Activated CD4-positive, CD25-positive, alpha-beta regulatory T cell treated with anti-CD3 and anti-CD28 coated beads, Interleukin-2, amount 50 U/mL, for 16 hours (primary cell): ENCODE measurements around the gene ITM2B.
"Not testable (repeated sequence)": the region's sequence is repeated elsewhere in the genome, so short reads cannot be mapped to it uniquely, and the experiment has no call there.

Source experiments
- DNase-seq: peaks from one replicate; pipeline ENCODE4 v3.0.0-alpha.2; 2020; ENCODE audit warnings: low read depth, low spot score

Gene ITM2B

GRCh38 chr13:48233046-48233888 lies at the start of gene ITM2B:
Gene ITM2B (plus strand): TSS chr13:48233206. CDS start chr13:48233361, 155 bp downstream.
- DNase-seq: peak; percentile 21

DNA sequence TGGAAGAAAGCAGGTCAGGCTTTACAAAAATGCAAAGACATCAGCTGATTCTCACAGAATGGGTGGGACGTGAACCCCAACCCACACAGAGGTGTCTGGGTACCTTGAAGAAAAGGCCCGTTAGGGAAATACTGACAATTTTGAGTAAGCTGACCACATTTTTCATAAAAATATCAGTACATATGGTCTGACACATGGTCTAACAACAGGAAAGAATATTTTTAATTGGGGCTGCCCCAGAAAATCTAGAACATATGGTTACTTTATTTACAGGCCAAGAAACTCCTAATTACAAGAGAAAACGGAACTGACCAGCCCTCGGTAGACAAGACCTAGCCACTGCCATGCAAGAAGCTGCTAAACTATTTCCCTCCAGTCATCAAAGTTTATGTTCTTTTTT lies 48.7 kb upstream of the ITM2B start:
- DNase-seq: no peak

DNA sequence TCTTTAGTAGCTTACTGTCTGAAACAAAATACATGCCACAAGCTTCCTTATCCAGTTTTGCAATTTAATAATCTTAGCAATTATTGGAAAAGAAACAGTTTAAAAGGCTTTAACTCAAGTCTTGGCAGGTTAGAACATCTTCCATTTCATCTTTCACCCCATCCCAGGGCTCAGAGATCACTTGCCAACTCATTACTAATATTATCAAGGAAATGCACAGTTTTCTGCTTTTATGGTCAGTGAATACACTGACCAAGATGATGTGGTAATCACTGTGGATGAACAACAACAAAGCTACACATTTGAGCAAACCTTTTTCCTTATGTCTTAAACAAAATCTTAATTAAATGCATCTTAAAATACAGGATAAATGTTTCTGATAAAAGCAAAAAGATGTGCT lies 48.0 kb upstream of the ITM2B start:
- DNase-seq: no peak

- no peak for DNase-seq
Observed at GRCh38 chr13:48186722-48187121, 46.3 kb upstream of the ITM2B start.

- no peak for DNase-seq
Observed at GRCh38 chr13:48188131-48188530, 44.9 kb upstream of the ITM2B start.

- DNase-seq: no peak
Observed at GRCh38 chr13:48188601-48189000, 44.4 kb upstream of the ITM2B start.

- no peak for DNase-seq
Observed at GRCh38 chr13:48189171-48189570, 43.8 kb upstream of the ITM2B start.

- DNase-seq: no peak
Observed at GRCh38 chr13:48192411-48192935, 40.5 kb upstream of the ITM2B start.

GRCh38 chr13:48194379-48194754 lies 38.6 kb upstream of the ITM2B start:
- DNase-seq: no peak

- DNase-seq: no peak
Observed at GRCh38 chr13:48199404-48199946, 33.5 kb upstream of the ITM2B start.

DNA sequence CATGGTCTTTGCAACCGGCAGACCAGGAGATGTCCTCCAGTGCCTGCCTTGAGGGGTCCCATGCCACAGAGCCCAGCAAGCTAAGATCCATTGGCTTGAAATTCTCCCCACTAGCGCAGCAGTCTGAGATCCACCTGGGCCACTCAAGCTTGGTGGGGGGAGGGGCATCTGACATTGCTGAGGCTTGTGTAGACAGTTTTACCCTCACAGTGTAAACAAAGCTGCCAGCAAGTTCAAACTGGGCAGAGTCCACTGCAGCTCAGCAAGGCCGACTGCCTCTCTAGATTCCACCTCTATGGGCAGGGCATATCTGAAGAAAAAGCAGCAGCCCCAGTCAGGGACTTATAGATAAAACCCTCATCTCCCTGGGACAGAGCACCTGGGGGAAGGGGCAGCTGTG lies 32.0 kb upstream of the ITM2B start:
- DNase-seq: no peak

- not testable (repeated sequence) for DNase-seq
Observed at GRCh38 chr13:48207207-48207606, 25.8 kb upstream of the ITM2B start.

GRCh38 chr13:48210178-48210577 lies 22.8 kb upstream of the ITM2B start:
- no peak for DNase-seq

GRCh38 chr13:48214519-48215121 lies 18.4 kb upstream of the ITM2B start:
- DNase-seq: no peak

GRCh38 chr13:48215511-48216203 lies 17.3 kb upstream of the ITM2B start:
- not testable (repeated sequence) for DNase-seq

DNA sequence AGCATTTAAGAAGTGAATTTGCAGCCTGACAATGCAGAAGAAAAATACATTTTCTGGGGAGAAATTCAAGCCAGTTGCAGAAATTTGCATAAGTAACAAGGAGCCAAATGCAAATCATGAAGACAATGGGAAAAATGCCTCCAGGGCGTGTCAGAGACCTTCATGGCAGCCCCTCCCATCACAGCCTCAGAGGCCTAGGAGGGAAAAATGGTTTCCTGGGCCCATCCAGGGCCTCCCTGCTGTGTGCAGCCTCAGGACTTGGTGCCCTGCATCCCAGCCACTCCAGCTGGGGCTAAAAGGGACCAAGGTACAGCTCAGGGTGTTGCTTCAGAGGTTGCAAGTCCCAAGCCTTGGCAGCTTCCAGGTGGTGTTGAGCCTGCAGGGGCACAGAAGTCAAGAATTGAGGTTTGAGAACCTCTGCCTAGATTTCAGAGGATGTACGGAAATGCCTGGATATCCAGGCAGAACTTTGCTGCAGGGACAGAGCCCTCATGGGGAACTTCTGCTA lies 16.7 kb upstream of the ITM2B start:
- no peak for DNase-seq

DNA sequence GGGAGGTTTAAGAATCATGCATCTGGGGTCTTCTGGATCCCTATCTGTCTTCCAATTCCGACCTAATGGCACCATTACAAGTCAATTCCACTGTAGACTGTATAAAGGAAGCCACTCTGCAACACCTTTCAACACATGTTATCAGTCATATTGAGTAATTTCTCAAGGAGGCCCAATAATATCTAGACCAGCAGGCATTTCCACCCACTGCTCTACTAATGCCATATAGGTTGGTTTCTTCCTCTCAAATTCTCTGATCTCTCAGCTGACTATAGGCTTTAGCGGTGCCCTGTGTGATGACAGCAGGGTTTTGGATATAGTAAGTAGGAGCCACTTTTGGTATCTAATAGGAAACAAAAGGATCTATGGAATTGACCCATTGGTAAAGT lies 12.4 kb upstream of the ITM2B start:
- no peak for DNase-seq

DNA sequence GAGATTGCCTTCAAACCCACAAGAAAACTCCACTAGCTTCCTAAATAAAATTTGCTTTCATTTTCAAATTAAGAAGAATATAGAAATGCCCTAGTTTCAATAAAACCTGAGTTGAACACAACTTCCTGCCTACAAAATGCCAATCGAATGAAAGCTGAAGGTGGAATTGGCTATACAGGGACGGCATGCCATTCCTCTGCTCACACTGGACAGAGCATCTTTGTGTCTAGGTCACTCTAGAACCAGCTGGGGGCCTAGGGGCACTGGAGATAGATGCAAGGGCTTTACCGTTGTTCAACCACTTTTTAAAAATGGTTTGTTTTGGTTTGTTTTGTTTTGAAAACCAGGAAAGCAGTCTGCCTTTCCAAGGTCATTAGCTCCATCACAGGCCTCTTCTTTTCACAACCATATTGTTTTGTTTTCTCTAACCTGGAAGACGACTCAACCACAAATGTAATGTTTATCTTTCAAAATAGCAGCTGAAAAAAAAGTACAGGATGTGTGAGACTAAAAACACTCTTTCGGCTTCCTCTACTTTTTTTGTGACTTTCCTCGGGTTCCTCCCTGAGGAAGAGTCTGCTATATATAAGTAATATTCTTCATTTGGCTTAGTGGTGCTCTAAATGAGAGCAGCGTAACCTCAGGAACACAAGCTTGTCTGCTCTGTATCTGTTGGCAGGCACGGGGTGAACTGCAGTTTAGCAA lies 11.9 kb upstream of the ITM2B start:
- no peak for DNase-seq

DNA sequence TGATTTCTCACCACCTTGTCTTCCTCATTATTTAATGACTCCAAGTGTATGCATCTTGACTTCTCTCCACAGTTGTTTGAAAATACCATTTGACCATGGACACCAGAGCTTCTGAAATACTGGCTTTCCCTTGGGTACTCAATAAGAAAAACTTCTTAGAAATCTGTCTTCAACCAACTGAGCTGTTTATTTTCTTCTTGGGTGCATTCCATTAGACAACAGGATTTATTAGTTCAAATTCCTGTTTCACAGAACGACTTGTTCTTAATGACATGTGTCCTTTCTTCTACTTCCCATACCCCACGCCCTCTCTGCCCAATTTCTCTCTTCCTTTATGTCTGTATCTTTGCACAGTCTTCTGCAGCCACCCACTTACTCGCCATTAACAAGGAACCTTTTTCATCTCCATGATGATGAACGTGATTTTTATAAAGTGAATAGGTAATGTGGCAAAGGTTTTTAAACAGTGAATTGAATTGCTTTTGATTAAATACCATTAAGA lies 11.3 kb upstream of the ITM2B start:
- no peak for DNase-seq

GRCh38 chr13:48222358-48223301 lies 10.4 kb upstream of the ITM2B start:
- no peak for DNase-seq
